Activated naive CD4-positive, alpha-beta T cell (primary cell): ENCODE data around the gene ABHD2.

Experiments
- DNase-seq, 4 experiments: peaks; one replicate each; lab custom pipeline; 2025; lab: John Stamatoyannopoulos, UW

Gene ABHD2

GRCh38 chr15:89167267-89168176 is 79.3 kb downstream of the ABHD2 start:
- DNase-seq = no peak

- DNase-seq = no peak
These were observed 80.1 kb downstream of the ABHD2 start for GRCh38 chr15:89168316-89168833.

- DNase-seq = no peak
These were observed 82.1 kb downstream of the ABHD2 start for GRCh38 chr15:89170364-89170763.

GRCh38 chr15:89171136-89172072 is 83.1 kb downstream of the ABHD2 start:
- no peak for DNase-seq

- no peak for DNase-seq
These were observed 84.7 kb downstream of the ABHD2 start for GRCh38 chr15:89172921-89173320.

GRCh38 chr15:89174476-89174875 is 86.2 kb downstream of the ABHD2 start:
- no peak for DNase-seq

- DNase-seq = no peak
These were observed 87.4 kb downstream of the ABHD2 start for GRCh38 chr15:89175617-89176191.

GRCh38 chr15:89177116-89177515 is 88.9 kb downstream of the ABHD2 start:
- DNase-seq = no peak

- peak in 3 of 4 experiments; percentile 14 to 27 (median 22) for DNase-seq
These were observed 89.5 kb downstream of the ABHD2 start for GRCh38 chr15:89177633-89178306.

- no peak for DNase-seq
These were observed 90.2 kb downstream of the ABHD2 start for GRCh38 chr15:89178307-89178977.

- DNase-seq = no peak
These were observed 92.0 kb downstream of the ABHD2 start for GRCh38 chr15:89179966-89180875.

GRCh38 chr15:89184357-89184756 is 96.1 kb downstream of the ABHD2 start:
- DNase-seq = no peak

- DNase-seq = no peak
These were observed 96.8 kb downstream of the ABHD2 start for GRCh38 chr15:89184886-89185526.

- DNase-seq = no peak
These were observed 98.5 kb downstream of the ABHD2 start for GRCh38 chr15:89186803-89187202.

GRCh38 chr15:89187301-89187985 is 99.2 kb downstream of the ABHD2 start:
- DNase-seq = no peak

- DNase-seq = no peak
These were observed 99.8 kb downstream of the ABHD2 start for GRCh38 chr15:89187986-89188514.

- DNase-seq = no peak
These were observed 103.9 kb downstream of the ABHD2 start for GRCh38 chr15:89192136-89192535.

- DNase-seq = no peak
These were observed 104.5 kb downstream of the ABHD2 start for GRCh38 chr15:89192766-89193165.
